Osteoblast (primary cell): ENCODE results near the gene CSNK2A1. TPM values are rescaled to one million over a fixed set of nuclear protein-coding genes. Genes with fewer than 3 reads are reported as not detected.
"Not testable (repeated sequence)": the region's sequence is repeated elsewhere in the genome, so short reads cannot be mapped to it uniquely, and the experiment has no call there.

Experiments
- DNase-seq: peaks from one replicate; pipeline ENCODE4 v3.0.0; 2011; ENCODE audit warnings: low spot score, mixed read lengths; ENCODE audit not compliant: insufficient read length; ENCODE audit errors: missing footprints
- H2AFZ ChIP-seq: 2 replicates; pipeline ENCODE4 v1.6.0; 2011; ENCODE audit warnings: mild to moderate bottlenecking, low read length
- H3K27ac ChIP-seq: 2 replicates; pipeline ENCODE4 v1.5.1; 2011; ENCODE audit warnings: mild to moderate bottlenecking, low read depth, low read length, moderate library complexity
- H3K27me3 ChIP-seq: 2 replicates; pipeline ENCODE4 v1.6.0; 2012; ENCODE audit warnings: mild to moderate bottlenecking, control low read depth, inconsistent platforms, low read length, moderate library complexity; ENCODE audit not compliant: insufficient read depth
- H3K36me3 ChIP-seq: 2 replicates; pipeline ENCODE4 v1.5.1; 2011; ENCODE audit warnings: mild to moderate bottlenecking, low read length, control low read depth, moderate library complexity; ENCODE audit not compliant: insufficient read depth
- H3K4me1 ChIP-seq: 2 replicates; pipeline ENCODE4 v1.5.1; 2011; ENCODE audit warnings: mild to moderate bottlenecking, low read length, control low read depth, moderate library complexity; ENCODE audit not compliant: insufficient read depth
- H3K4me2 ChIP-seq: 2 replicates; pipeline ENCODE4 v1.6.0; 2011; ENCODE audit warnings: mild to moderate bottlenecking, low read length; ENCODE audit not compliant: insufficient read depth
- H3K4me3 ChIP-seq: fragments of 200-600 bp; sonication (generic); 3 replicates; pipeline ENCODE4 v1.5.1; 2012; ENCODE audit warnings: mild to moderate bottlenecking, low read length, inconsistent platforms; ENCODE audit not compliant: insufficient read depth
- H3K79me2 ChIP-seq: 2 replicates; pipeline ENCODE4 v1.6.0; 2012; ENCODE audit warnings: mild to moderate bottlenecking, low read length, control low read depth, inconsistent platforms; ENCODE audit not compliant: insufficient read depth
- H3K9me3 ChIP-seq: 2 replicates; pipeline ENCODE4 v1.5.1; 2011; ENCODE audit warnings: low read depth, low read length, control low read depth
- H4K20me1 ChIP-seq: 2 replicates; pipeline ENCODE4 v1.6.0; 2012; ENCODE audit warnings: mild to moderate bottlenecking, low read length, control low read depth; ENCODE audit not compliant: insufficient read depth
- total RNA-seq: library from RNA; depleted of rRNA; stranded (reverse); fragments of >200 nt; gene quantifications from 2 replicates; pipeline ENCODE4 v1.2.3, GENCODE V29; 2012
- TF ChIP-seq, protein P1 (sequence below): IDR thresholded peaks from 2 replicates; pipeline ENCODE4 v1.5.1; 2011; ENCODE audit warnings: mild to moderate bottlenecking, low read depth, low read length, moderate library complexity; ENCODE audit errors: extremely low read depth

Gene CSNK2A1
- total RNA-seq, 1 donor, result 82.9 TPM

DNA sequence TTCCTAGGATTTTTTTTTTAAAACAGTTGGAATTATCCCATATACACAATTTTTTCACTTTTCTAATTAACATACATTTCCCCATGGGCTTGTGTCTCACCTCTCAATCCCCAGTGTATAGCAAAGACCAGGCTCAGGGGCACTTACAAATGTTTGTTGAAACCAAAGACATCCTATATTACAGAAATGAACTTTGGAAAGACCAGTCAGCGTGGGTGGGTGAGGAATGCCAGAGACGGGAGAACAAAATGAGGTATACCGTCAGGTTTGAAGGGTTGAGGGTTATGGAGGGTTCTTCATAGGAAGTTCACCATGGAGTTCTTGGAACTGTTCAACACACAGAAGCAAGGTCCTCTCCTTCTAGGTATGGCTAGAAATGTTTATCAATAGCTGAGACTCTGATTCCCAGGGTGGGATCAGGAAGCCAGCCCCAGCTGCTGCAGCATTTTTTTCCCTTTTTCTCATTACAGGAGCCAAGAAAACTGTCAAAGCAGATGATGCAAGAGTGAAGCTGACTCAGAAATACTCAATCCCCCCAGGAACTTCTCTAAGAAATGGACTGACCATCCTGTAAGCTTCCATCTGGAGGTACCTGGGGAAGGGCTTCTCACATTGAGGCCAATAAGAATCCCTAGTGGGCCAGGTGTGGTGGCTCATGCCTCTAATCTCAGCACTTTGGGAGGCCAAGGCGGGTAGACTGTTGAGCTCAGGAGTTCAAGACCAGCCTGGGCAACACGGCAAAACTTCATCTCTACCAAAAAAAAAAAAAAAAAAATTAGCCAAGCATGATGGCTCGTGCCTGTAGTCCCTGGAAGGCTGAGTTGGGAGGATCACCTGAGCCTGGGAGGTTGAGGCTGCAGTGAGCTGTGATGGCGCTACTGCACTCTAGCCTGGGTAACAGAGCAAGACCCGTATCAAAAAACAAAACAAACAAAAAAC, 65.3 kb downstream of the CSNK2A1 start:
- peaks cover 14% of the 10 kb centered on the region for H4K20me1 ChIP-seq
- H3K4me2 ChIP-seq, result peak overlapping the region; percentile 58
- H3K27ac ChIP-seq, result peak overlapping the region; percentile 70
- DNase-seq, result peak; percentile 68
- TF ChIP-seq, protein P1, sequence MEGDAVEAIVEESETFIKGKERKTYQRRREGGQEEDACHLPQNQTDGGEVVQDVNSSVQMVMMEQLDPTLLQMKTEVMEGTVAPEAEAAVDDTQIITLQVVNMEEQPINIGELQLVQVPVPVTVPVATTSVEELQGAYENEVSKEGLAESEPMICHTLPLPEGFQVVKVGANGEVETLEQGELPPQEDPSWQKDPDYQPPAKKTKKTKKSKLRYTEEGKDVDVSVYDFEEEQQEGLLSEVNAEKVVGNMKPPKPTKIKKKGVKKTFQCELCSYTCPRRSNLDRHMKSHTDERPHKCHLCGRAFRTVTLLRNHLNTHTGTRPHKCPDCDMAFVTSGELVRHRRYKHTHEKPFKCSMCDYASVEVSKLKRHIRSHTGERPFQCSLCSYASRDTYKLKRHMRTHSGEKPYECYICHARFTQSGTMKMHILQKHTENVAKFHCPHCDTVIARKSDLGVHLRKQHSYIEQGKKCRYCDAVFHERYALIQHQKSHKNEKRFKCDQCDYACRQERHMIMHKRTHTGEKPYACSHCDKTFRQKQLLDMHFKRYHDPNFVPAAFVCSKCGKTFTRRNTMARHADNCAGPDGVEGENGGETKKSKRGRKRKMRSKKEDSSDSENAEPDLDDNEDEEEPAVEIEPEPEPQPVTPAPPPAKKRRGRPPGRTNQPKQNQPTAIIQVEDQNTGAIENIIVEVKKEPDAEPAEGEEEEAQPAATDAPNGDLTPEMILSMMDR, result no peak
- no peaks in the 10 kb centered on the region for H3K27me3 ChIP-seq
- H3K4me1 ChIP-seq, result peaks cover 24% of the 10 kb centered on the region
- no peak overlapping the region for H3K4me3 ChIP-seq
- peak overlapping the region; percentile 34 for H2AFZ ChIP-seq
- H3K9me3 ChIP-seq, result no peaks in the 10 kb centered on the region
- H3K79me2 ChIP-seq, result no peaks in the 10 kb centered on the region
- H3K36me3 ChIP-seq, result peaks cover 20% of the 10 kb centered on the region

DNA sequence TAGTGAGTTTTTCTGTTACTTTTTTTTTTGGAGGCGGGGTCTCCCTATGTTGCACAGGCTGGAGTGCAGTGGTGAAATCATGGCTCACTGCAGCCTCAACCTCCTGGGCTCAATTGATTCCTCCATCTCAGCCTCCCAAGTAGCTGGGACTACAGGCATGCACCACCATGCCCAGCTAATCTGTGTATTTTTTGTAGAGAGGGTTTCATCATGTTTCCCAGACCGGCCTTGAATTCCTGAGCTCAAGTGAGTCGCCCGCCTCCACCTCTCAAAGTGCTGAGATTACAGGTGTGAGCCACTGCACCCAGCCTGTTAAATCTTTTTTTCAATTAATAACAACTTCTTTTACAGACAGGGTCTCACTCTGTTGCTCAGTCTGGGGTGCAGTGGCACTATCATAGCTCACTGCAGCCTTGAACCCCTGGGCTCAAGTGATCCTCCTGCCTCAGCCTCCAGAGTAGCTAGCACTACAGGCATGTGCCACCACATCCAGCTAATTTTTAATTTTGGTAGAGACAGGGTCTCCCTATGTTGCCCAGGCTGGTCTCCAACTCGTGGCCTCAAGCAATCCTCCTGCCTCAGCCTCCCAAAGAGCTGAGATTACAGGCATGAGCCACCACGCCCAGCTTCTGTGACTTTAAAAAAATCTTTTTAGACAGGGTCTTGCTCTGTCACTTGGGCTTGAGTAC, 66.9 kb downstream of the CSNK2A1 start:
- not testable (repeated sequence) for H3K79me2 ChIP-seq, H3K4me2 ChIP-seq, DNase-seq, H3K27me3 ChIP-seq, H3K9me3 ChIP-seq, H2AFZ ChIP-seq, H3K36me3 ChIP-seq, H3K27ac ChIP-seq, H3K4me3 ChIP-seq
- Histone ChIP-seq H3K4me1 (peaks cover 24% of the 10 kb centered on the region), H4K20me1 (peaks cover 14% of the 10 kb centered on the region)

DNA sequence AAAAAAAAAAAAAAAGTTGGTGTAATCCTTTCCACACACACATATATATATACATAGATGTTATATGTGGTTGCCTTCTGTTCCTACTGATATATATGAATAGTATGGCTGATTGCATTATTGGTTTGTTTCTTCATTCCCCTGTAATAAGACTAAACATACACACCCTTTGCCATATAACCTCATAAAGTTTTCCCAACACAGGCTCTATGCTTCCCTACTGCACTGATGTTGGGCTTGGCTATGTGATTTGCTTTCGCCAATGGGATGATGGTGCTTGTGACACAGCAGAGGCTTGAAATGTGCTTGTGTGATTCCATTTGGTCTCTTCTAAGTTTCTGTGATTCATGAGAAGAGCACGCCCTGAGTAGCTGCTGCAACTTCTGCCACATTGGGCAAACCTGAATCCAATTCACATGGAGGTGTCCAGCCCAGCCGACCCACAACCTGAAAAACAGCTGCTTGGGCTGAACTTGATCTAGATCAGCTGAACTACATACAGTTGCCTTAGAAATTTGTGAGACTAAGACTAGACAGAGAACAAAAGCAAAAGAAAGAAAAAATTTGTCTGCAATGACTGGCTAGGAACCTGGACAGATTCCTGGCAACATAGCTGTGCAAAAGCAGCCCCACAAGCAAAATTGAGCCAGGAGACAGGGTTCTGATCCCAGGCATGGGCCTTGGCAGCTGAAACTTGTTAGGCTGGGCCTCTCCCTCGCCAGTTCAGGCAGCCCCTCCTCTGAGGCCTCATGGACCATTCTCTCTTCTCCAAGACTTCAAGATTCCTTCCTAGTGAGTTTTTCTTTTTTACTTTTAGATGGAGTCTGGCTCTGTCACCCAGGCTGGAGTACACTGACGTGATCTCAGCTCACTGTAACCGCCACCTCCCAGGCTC, 67.9 kb downstream of the CSNK2A1 start:
- peaks cover 14% of the 10 kb centered on the region for H4K20me1 ChIP-seq
- no peaks in the 10 kb centered on the region for H3K27me3 ChIP-seq
- DNase-seq, result no peak
- no peak overlapping the region for H2AFZ ChIP-seq
- H3K9me3 ChIP-seq, result no peaks in the 10 kb centered on the region
- H3K27ac ChIP-seq, result no peak overlapping the region
- H3K4me2 ChIP-seq, result no peak overlapping the region
- no peak overlapping the region for H3K4me3 ChIP-seq
- H3K4me1 ChIP-seq, result peaks cover 24% of the 10 kb centered on the region
- H3K79me2 ChIP-seq, result no peaks in the 10 kb centered on the region
- peaks cover 5% of the 10 kb centered on the region for H3K36me3 ChIP-seq
- TF ChIP-seq, protein P1, result no peak

DNA sequence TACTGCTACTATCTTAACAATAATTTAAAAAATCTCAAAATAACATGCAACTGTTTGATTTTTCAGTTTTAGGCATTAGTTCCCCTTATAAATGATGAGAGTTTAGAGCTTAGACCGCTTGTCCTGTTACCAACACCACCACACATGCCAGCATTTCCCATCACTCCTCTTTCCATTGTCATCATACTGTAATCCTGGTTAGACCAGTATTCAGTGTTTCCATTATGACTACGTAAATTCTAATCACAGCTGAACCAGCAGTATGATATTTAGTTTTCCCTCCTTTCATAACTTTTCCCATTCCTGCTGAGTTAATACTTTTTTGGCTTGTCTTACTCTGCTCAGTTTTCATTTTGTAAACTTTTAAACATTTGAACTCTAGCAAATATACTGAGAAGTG, 69.0 kb downstream of the CSNK2A1 start:
- TF ChIP-seq, protein P1, result no peak
- no peak for DNase-seq
- H3K27ac ChIP-seq, result no peak overlapping the region
- no peaks in the 10 kb centered on the region for H3K9me3 ChIP-seq
- peaks cover 5% of the 10 kb centered on the region for H3K36me3 ChIP-seq
- H3K4me1 ChIP-seq, result peaks cover 19% of the 10 kb centered on the region
- no peaks in the 10 kb centered on the region for H3K27me3 ChIP-seq
- H2AFZ ChIP-seq, result no peak overlapping the region
- H3K4me2 ChIP-seq, result no peak overlapping the region
- no peaks in the 10 kb centered on the region for H3K79me2 ChIP-seq
- no peak overlapping the region for H3K4me3 ChIP-seq
- peaks cover 11% of the 10 kb centered on the region for H4K20me1 ChIP-seq
